K562 (cell line): ENCODE measurements around the gene UBR3. TPM values are rescaled to one million over a fixed set of nuclear protein-coding genes. Genes with fewer than 3 reads are reported as not detected.

Experiments used
- DPF2 ChIP-seq: fragments of 450-650 bp; IDR thresholded peaks from 2 replicates; pipeline ENCODE4 v1.6.1; 2016
- EHMT2 ChIP-seq: fragments of 450-650 bp; IDR thresholded peaks from 2 replicates; pipeline ENCODE4 v1.6.1; 2018; ENCODE audit warnings: antibody characterized with exemption
- FOSL1 ChIP-seq: fragments of 200-800 bp; sonication (Bioruptor generic); conservative IDR thresholded peaks from 2 replicates; pipeline ENCODE4 v1.6.1; 2016; ENCODE audit warnings: missing genetic modification characterization, missing compliant biosample characterization
- HDGF ChIP-seq: fragments of 450-650 bp; IDR thresholded peaks from 2 replicates; pipeline ENCODE4 v1.6.1; 2016
- HEY1 ChIP-seq: fragments of 250-450 bp; sonication (Bioruptor Pico); IDR thresholded peaks from 2 replicates; pipeline ENCODE4 v1.5.0; 2020; ENCODE audit warnings: mild to moderate bottlenecking, moderate library complexity, borderline replicate concordance
- NBN ChIP-seq: fragments of 450-650 bp; IDR thresholded peaks from 2 replicates; pipeline ENCODE4 v1.6.1; 2016; ENCODE audit warnings: low read depth, mild to moderate bottlenecking
- NCOA4 ChIP-seq: fragments of 450-650 bp; IDR thresholded peaks from 2 replicates; pipeline ENCODE4 v1.6.1; 2018; ENCODE audit warnings: mild to moderate bottlenecking; ENCODE audit not compliant: partially characterized antibody
- NR1H2 ChIP-seq: sonication (generic); formaldehyde crosslinking; IDR thresholded peaks from 2 replicates; pipeline ENCODE4 v1.4.0; 2020; ENCODE audit warnings: mild to moderate bottlenecking, missing genetic modification reagents
- SP2 ChIP-seq: IDR thresholded peaks from 2 replicates; pipeline ENCODE4 v1.6.1; 2011; ENCODE audit warnings: mild to moderate bottlenecking, low read depth, low read length, moderate library complexity; ENCODE audit not compliant: poor library complexity, severe bottlenecking; ENCODE audit errors: extremely low read depth
- TRIM24 ChIP-seq, 2 experiments: fragments of 450-650 bp; IDR thresholded peaks; 2 replicates each; pipeline ENCODE4 v1.6.1; 2016
- ZBED1 ChIP-seq: IDR thresholded peaks from 2 replicates; pipeline ENCODE4 v1.6.1; 2014
- ZNF165 ChIP-seq: fragments of 250-450 bp; sonication (Bioruptor Pico); IDR thresholded peaks from 2 replicates; pipeline ENCODE4 v1.4.0; 2020; ENCODE audit warnings: borderline replicate concordance
- ZNF41 ChIP-seq: fragments of 250-450 bp; sonication (Bioruptor Pico); conservative IDR thresholded peaks from 2 replicates; pipeline ENCODE4 v1.4.0; 2020; ENCODE audit warnings: mild to moderate bottlenecking
- ZNF511 ChIP-seq: sonication (generic); formaldehyde crosslinking; IDR thresholded peaks from 2 replicates; pipeline ENCODE4 v1.8.0; 2022; ENCODE audit warnings: mild to moderate bottlenecking, missing genetic modification reagents
- ZNF592 ChIP-seq: fragments of 450-650 bp; IDR thresholded peaks from 2 replicates; pipeline ENCODE4 v1.6.1; 2017; ENCODE audit warnings: antibody characterized with exemption, mild to moderate bottlenecking
- polyA plus RNA-seq, 8 experiments: library from polyadenylated mRNA; depleted of rRNA in 4 of 8; stranded (reverse) in 5 of 8; unstranded in 3 of 8; fragments of >200 nt; fragmentation: Nextera tagmentation in 2 of 8; fragmentation: Illumina TruSeq in 1 of 8; extraction: Ambion mirVana in 2 of 8; extraction: Trizol in 1 of 8; gene quantifications; 2 replicates each; pipeline versions ENCODE4 v1.2.1 to v1.2.3, GENCODE V29; 2011 to 2014; ENCODE audit warnings: inconsistent platforms in 1 of 8, missing spikeins in 1 of 8
- total RNA-seq, 7 experiments: library from RNA; depleted of rRNA in 6 of 7; stranded (reverse); fragments of >200 nt in 6 of 7; fragmentation: Illumina TruSeq in 2 of 7; extraction: Trizol in 2 of 7; gene quantifications; 2 replicates each; pipeline versions ENCODE4 v1.2.1 to v1.2.3, GENCODE V29; 2011 to 2021; ENCODE audit warnings: low replicate concordance in 1 of 7
- TF ChIP-seq, protein P1 (sequence below): fragments of 450-650 bp; formaldehyde crosslinking; IDR thresholded peaks from 2 replicates; pipeline ENCODE4 v1.4.0; 2020; ENCODE audit warnings: mild to moderate bottlenecking, moderate library complexity
- TF ChIP-seq, protein P2 (sequence below): sonication (generic); formaldehyde crosslinking; IDR thresholded peaks from 2 replicates; pipeline ENCODE4 v1.8.0; 2022; ENCODE audit warnings: mild to moderate bottlenecking, missing genetic modification reagents
- TF ChIP-seq, protein P3 (sequence below): IDR thresholded peaks from 2 replicates; pipeline ENCODE4 v1.6.1; 2014; ENCODE audit warnings: antibody characterized with exemption

Gene UBR3
- total and polyA plus RNA-seq, 9 of the 15 experiments (the other 6 are each of a cell fraction or from before 2014, with no cell fraction given): 14.4 to 63.5 (median 40.4) TPM

- TF ChIP-seq ZBED1 (no peak), ZNF41 (CRISPR knock-in tag) (no peak), ZNF165 (CRISPR knock-in tag) (no peak), TRIM24 (IDR thresholded peaks at IDR 0.05) (0 out of 4 replicates have a peak, but pooled peaks of 1 of the 2 experiments have one; percentile 31), FOSL1 (no peak), EHMT2 (0 out of 2 replicates have a peak, but pooled peaks have one; percentile 57), NBN (peak; percentile 54; the same call in 1 of the 2 replicates), ZNF511 (no peak), NCOA4 (peak; percentile 18), SP2 (no peak), HEY1 (no peak), HDGF (peak; percentile 80; the same call in 1 of the 2 replicates), ZNF592 (no peak), NR1H2 (CRISPR knock-in tag) (no peak), DPF2 (peak; percentile 20; the same call in 1 of the 2 replicates)
- TF ChIP-seq, protein P1, sequence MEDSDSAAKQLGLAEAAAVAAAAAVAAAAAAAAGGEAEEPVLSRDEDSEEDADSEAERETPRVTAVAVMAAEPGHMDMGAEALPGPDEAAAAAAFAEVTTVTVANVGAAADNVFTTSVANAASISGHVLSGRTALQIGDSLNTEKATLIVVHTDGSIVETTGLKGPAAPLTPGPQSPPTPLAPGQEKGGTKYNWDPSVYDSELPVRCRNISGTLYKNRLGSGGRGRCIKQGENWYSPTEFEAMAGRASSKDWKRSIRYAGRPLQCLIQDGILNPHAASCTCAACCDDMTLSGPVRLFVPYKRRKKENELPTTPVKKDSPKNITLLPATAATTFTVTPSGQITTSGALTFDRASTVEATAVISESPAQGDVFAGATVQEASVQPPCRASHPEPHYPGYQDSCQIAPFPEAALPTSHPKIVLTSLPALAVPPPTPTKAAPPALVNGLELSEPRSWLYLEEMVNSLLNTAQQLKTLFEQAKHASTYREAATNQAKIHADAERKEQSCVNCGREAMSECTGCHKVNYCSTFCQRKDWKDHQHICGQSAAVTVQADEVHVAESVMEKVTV (CRISPR knock-in tag): no peak
- TF ChIP-seq, protein P2, sequence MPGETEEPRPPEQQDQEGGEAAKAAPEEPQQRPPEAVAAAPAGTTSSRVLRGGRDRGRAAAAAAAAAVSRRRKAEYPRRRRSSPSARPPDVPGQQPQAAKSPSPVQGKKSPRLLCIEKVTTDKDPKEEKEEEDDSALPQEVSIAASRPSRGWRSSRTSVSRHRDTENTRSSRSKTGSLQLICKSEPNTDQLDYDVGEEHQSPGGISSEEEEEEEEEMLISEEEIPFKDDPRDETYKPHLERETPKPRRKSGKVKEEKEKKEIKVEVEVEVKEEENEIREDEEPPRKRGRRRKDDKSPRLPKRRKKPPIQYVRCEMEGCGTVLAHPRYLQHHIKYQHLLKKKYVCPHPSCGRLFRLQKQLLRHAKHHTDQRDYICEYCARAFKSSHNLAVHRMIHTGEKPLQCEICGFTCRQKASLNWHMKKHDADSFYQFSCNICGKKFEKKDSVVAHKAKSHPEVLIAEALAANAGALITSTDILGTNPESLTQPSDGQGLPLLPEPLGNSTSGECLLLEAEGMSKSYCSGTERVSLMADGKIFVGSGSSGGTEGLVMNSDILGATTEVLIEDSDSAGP: no peak
- TF ChIP-seq, protein P3, sequence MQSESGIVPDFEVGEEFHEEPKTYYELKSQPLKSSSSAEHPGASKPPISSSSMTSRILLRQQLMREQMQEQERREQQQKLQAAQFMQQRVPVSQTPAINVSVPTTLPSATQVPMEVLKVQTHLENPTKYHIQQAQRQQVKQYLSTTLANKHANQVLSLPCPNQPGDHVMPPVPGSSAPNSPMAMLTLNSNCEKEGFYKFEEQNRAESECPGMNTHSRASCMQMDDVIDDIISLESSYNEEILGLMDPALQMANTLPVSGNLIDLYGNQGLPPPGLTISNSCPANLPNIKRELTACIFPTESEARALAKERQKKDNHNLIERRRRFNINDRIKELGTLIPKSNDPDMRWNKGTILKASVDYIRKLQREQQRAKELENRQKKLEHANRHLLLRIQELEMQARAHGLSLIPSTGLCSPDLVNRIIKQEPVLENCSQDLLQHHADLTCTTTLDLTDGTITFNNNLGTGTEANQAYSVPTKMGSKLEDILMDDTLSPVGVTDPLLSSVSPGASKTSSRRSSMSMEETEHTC: no peak
Measured at GRCh38 chr2:170017860-170018532, 190.7 kb downstream of the UBR3 start (continued).
